ENCODE measurements around the gene DLX2. TPM values are rescaled to one million over a fixed set of nuclear protein-coding genes. Genes with fewer than 3 reads are reported as not detected.
A peak's percentile ranks its signal among the peaks of the same experiment; 100 is the strongest.

DLX2 gene
- total RNA-seq, 1 donor, result 0.36 TPM

DNA sequence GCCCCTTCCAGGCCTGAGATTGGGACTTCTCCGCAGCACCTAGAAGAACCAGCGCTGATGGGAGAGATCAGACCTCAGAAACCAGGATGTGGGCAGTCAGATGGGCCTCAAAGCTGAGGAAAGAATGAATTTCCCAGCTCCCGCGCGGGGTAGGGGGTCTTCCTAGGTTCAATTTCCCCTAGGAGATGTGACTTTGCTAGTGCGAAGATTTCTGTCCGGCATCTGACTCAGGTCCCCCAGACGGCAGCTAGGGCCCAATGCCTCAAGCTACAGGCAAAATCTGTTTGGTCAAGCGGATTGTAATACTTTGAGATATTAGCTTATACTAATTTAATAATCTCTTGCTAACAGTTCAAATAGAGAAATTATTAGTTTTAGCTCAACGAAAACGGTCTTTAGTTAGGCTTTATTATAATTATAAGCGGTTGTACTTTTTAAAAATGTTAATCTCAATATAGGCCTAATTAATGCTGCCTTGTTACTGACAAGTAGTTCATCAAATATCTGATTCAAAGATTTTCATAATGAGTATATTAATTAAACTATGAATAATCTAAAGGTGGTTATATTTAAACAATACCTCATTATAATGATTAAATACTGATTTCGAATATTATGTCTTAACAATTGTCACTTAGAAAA lies 11.6 kb downstream of the DLX2 start:
- peaks cover 3% of the 10 kb centered on the region for H3K36me3 ChIP-seq (ENCODE audit: insufficient read depth, low read length)
- H3K79me2 ChIP-seq (ENCODE audit: insufficient read depth, low read length), result peaks cover 16% of the 10 kb centered on the region
- H3K4me1 ChIP-seq (ENCODE audit: insufficient read depth, low read length), result peaks cover 20% of the 10 kb centered on the region
- H3K4me2 ChIP-seq (ENCODE audit: insufficient read depth, low read length), result no peak overlapping the region
- H3K4me3 ChIP-seq (ENCODE audit: insufficient read depth, low read length), result no peak overlapping the region
- H3K27ac ChIP-seq (ENCODE audit: low read depth, low read length), result no peak overlapping the region
- no peaks in the 10 kb centered on the region for H4K20me1 ChIP-seq (ENCODE audit: insufficient read depth, low read length)
- H3K27me3 ChIP-seq (ENCODE audit: insufficient read depth, low read length), result peaks cover 53% of the 10 kb centered on the region
- peak; percentile 46 for DNase-seq (ENCODE audit: insufficient read length, low spot score, missing footprints)
- TF ChIP-seq, protein P1, sequence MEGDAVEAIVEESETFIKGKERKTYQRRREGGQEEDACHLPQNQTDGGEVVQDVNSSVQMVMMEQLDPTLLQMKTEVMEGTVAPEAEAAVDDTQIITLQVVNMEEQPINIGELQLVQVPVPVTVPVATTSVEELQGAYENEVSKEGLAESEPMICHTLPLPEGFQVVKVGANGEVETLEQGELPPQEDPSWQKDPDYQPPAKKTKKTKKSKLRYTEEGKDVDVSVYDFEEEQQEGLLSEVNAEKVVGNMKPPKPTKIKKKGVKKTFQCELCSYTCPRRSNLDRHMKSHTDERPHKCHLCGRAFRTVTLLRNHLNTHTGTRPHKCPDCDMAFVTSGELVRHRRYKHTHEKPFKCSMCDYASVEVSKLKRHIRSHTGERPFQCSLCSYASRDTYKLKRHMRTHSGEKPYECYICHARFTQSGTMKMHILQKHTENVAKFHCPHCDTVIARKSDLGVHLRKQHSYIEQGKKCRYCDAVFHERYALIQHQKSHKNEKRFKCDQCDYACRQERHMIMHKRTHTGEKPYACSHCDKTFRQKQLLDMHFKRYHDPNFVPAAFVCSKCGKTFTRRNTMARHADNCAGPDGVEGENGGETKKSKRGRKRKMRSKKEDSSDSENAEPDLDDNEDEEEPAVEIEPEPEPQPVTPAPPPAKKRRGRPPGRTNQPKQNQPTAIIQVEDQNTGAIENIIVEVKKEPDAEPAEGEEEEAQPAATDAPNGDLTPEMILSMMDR (IDR thresholded peaks at IDR 0.05; ENCODE audit: extremely low read depth, low read depth, low read length), result no peak
- H3K9me3 ChIP-seq (ENCODE audit: low read depth, low read length), result no peaks in the 10 kb centered on the region
- H2AFZ ChIP-seq (ENCODE audit: low read length), result no peak overlapping the region

- peaks cover 53% of the 10 kb centered on the region for H3K27me3 ChIP-seq (ENCODE audit: insufficient read depth, low read length)
These were observed 12.4 kb downstream of the DLX2 start for GRCh38 chr2:172090044-172090961.

DNA sequence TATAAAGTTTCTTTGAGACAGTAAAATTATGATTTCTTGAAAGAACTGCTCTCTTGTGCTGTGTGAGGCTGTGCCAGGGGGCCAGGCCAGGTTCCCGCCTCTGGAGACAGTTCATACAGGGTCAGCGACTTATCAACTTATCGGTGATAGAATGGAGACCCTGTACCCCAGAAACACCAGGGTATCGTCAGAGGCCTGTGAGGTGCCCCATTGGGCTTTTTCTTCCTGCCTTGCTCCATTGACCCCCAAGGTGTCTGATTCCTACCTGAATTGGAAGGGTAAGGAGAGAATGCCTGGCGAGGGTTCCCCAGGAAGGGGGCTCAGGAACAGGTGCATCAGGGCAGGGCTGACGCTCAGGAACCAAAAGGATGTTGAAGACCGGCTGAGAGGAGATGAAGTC lies 13.1 kb downstream of the DLX2 start:
- H4K20me1 ChIP-seq (ENCODE audit: insufficient read depth, low read length), result no peaks in the 10 kb centered on the region

More at GRCh38 chr2:172090044-172090961, 12.4 kb downstream of the DLX2 start:
- Histone ChIP-seq H3K36me3 (ENCODE audit: insufficient read depth, low read length) (peaks cover 3% of the 10 kb centered on the region), H3K9me3 (ENCODE audit: low read depth, low read length) (no peaks in the 10 kb centered on the region), H3K4me2 (ENCODE audit: insufficient read depth, low read length) (no peak overlapping the region), H4K20me1 (ENCODE audit: insufficient read depth, low read length) (no peaks in the 10 kb centered on the region), H3K27ac (ENCODE audit: low read depth, low read length) (no peak overlapping the region), H3K4me1 (ENCODE audit: insufficient read depth, low read length) (peaks cover 18% of the 10 kb centered on the region), H2AFZ (ENCODE audit: low read length) (no peak overlapping the region), H3K79me2 (ENCODE audit: insufficient read depth, low read length) (peaks cover 17% of the 10 kb centered on the region), H3K4me3 (ENCODE audit: insufficient read depth, low read length) (no peak overlapping the region)
- TF ChIP-seq, protein P1 (IDR thresholded peaks at IDR 0.05; ENCODE audit: extremely low read depth, low read depth, low read length), result no peak
- peak; percentile 80 for DNase-seq (ENCODE audit: insufficient read length, low spot score, missing footprints)

More for the DNA sequence above, 13.1 kb downstream of the DLX2 start:
- Histone ChIP-seq H3K9me3 (ENCODE audit: low read depth, low read length) (no peaks in the 10 kb centered on the region), H2AFZ (ENCODE audit: low read length) (no peak overlapping the region), H3K27ac (ENCODE audit: low read depth, low read length) (no peak overlapping the region), H3K4me2 (ENCODE audit: insufficient read depth, low read length) (no peak overlapping the region), H3K4me1 (ENCODE audit: insufficient read depth, low read length) (peaks cover 19% of the 10 kb centered on the region), H3K36me3 (ENCODE audit: insufficient read depth, low read length) (peaks cover 3% of the 10 kb centered on the region), H3K79me2 (ENCODE audit: insufficient read depth, low read length) (peaks cover 17% of the 10 kb centered on the region), H3K27me3 (ENCODE audit: insufficient read depth, low read length) (peaks cover 53% of the 10 kb centered on the region), H3K4me3 (ENCODE audit: insufficient read depth, low read length) (no peak overlapping the region)
- TF ChIP-seq, protein P1 (IDR thresholded peaks at IDR 0.05; ENCODE audit: extremely low read depth, low read depth, low read length), result no peak
- DNase-seq (ENCODE audit: insufficient read length, low spot score, missing footprints), result peak; percentile 51

Measured in osteoblast (primary cell).